MM.1S (cell line): ENCODE results near the gene ADRA2B.
"Not testable (repeated sequence)": the region's sequence is repeated elsewhere in the genome, so short reads cannot be mapped to it uniquely, and the experiment has no call there.

Source experiments
- DNase-seq: peaks from one replicate; pipeline ENCODE4 v3.0.0-alpha.2; 2015
- H2AFZ ChIP-seq: fragments of 300-600 bp; sonication (generic); 2 replicates; pipeline ENCODE4 v1.6.0; 2016; ENCODE audit warnings: antibody characterized with exemption, low read length
- H3F3A ChIP-seq: fragments of 300-600 bp; sonication (generic); 2 replicates; pipeline ENCODE4 v1.6.1; 2016; ENCODE audit warnings: mild to moderate bottlenecking, antibody characterized with exemption, low read length, moderate library complexity, mixed read lengths; ENCODE audit not compliant: insufficient read depth
- H3K27ac ChIP-seq: fragments of 300-600 bp; sonication (generic); 2 replicates; pipeline ENCODE4 v1.5.1; 2016; ENCODE audit warnings: mild to moderate bottlenecking, low read length
- H3K27me3 ChIP-seq: fragments of 300-600 bp; sonication (generic); replicated peaks from 2 replicates; pipeline ENCODE4 v1.6.0; 2016; ENCODE audit warnings: low read length; ENCODE audit not compliant: insufficient read depth
- H3K36me3 ChIP-seq: fragments of 300-600 bp; sonication (generic); replicated peaks from 2 replicates; pipeline ENCODE4 v1.6.1; 2016; ENCODE audit warnings: mild to moderate bottlenecking, low read length, mixed read lengths; ENCODE audit not compliant: insufficient read depth
- H3K4me1 ChIP-seq: fragments of 300-600 bp; sonication (generic); 2 replicates; pipeline ENCODE4 v1.6.1; 2016; ENCODE audit warnings: low read length, mixed read lengths
- H3K4me2 ChIP-seq: fragments of 300-600 bp; sonication (generic); 2 replicates; pipeline ENCODE4 v1.6.0; 2016; ENCODE audit warnings: low read depth, low read length
- H3K4me3 ChIP-seq: fragments of 300-600 bp; sonication (generic); 2 replicates; pipeline ENCODE4 v1.5.1; 2016; ENCODE audit warnings: low read length, mixed read lengths
- H3K79me2 ChIP-seq: fragments of 300-600 bp; sonication (generic); 2 replicates; pipeline ENCODE4 v1.6.1; 2016; ENCODE audit warnings: mixed run types, low read length, mixed read lengths
- H3K9ac ChIP-seq: fragments of 300-600 bp; sonication (generic); 2 replicates; pipeline ENCODE4 v1.6.1; 2016; ENCODE audit warnings: low read length, mixed read lengths
- H3K9me2 ChIP-seq: fragments of 300-600 bp; sonication (generic); replicated peaks from 2 replicates; pipeline ENCODE4 v1.6.1; 2016; ENCODE audit warnings: mild to moderate bottlenecking, low read length, mixed read lengths; ENCODE audit not compliant: insufficient read depth
- H3K9me3 ChIP-seq: fragments of 300-600 bp; sonication (generic); replicated peaks from 2 replicates; pipeline ENCODE4 v1.6.1; 2016; ENCODE audit warnings: mild to moderate bottlenecking, low read length, mixed read lengths; ENCODE audit not compliant: insufficient read depth
- H4K20me1 ChIP-seq: fragments of 300-600 bp; sonication (generic); 2 replicates; pipeline ENCODE4 v1.6.1; 2016; ENCODE audit warnings: mild to moderate bottlenecking, low read length, moderate library complexity, mixed read lengths; ENCODE audit not compliant: insufficient read depth
- EZH2 ChIP-seq: fragments of 300-600 bp; sonication (generic); optimal IDR thresholded peaks from 2 replicates; pipeline ENCODE3; 2017; ENCODE audit warnings: low read depth, mild to moderate bottlenecking, antibody characterized with exemption, low read length, mixed read lengths
- EZH2phosphoT487 ChIP-seq: fragments of 300-600 bp; sonication (generic); IDR thresholded peaks from 2 replicates; pipeline ENCODE4 v1.6.1; 2018; ENCODE audit warnings: antibody characterized with exemption, low read length
- TF ChIP-seq, protein P1 (sequence below): fragments of 300-600 bp; sonication (generic); IDR thresholded peaks from 2 replicates; pipeline ENCODE4 v1.5.1; 2016; ENCODE audit warnings: antibody characterized with exemption, low read length, mixed read lengths

ADRA2B gene

GRCh38 chr2:96143848-96144480, 27.6 kb upstream of the ADRA2B start:
- Histone ChIP-seq H3K79me2 (peaks cover 13% of the 10 kb centered on the region), H3K4me2 (peak overlapping the region; percentile 91), H3K27me3 (no peaks in the 10 kb centered on the region), H3K36me3 (no peaks in the 10 kb centered on the region), H2AFZ (no peak overlapping the region; the same call in 1 of the 2 replicates), H3K4me1 (peaks cover 20% of the 10 kb centered on the region), H3K9me2 (no peaks in the 10 kb centered on the region), H3F3A (peaks cover 9% of the 10 kb centered on the region), H3K27ac (no peak overlapping the region), H3K4me3 (peak overlapping the region; percentile 73), H4K20me1 (no peaks in the 10 kb centered on the region), H3K9ac (peak overlapping the region; percentile 72; the same call in 1 of the 2 replicates), H3K9me3 (no peaks in the 10 kb centered on the region)
- TF ChIP-seq, protein P1, sequence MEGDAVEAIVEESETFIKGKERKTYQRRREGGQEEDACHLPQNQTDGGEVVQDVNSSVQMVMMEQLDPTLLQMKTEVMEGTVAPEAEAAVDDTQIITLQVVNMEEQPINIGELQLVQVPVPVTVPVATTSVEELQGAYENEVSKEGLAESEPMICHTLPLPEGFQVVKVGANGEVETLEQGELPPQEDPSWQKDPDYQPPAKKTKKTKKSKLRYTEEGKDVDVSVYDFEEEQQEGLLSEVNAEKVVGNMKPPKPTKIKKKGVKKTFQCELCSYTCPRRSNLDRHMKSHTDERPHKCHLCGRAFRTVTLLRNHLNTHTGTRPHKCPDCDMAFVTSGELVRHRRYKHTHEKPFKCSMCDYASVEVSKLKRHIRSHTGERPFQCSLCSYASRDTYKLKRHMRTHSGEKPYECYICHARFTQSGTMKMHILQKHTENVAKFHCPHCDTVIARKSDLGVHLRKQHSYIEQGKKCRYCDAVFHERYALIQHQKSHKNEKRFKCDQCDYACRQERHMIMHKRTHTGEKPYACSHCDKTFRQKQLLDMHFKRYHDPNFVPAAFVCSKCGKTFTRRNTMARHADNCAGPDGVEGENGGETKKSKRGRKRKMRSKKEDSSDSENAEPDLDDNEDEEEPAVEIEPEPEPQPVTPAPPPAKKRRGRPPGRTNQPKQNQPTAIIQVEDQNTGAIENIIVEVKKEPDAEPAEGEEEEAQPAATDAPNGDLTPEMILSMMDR, result no peak
- TF ChIP-seq EZH2phosphoT487, result no peak
- TF ChIP-seq EZH2, result no peak
- no peak for DNase-seq

DNA sequence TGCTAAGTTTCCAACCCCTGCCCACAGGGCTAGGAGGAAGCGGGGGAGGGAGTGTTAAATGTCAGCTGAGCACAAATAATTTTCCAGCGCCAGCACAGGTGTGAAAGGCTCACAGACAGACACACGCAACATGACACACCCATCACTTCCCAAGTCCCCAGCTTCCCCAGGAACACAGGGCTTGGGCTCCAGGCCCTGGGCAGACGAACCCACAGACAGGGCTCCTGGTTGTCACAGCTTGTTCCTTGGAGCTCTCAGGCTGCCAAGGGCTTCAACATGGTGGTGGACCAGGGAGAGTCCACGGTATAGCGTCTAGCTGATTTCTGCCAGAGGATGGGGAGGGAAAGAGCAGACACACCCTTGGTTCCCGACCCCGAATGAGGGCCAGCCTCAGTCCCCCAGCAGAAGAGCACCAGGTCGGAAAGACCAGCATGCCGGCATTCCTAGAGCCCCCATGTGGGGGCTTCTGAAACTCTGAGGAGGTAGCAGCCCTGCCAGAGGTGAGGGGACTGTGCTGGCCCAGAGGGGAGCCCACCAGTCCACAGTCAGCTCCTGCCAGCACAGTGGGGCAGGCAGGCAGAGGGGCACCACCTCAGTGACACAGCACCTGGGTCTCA, 27.0 kb upstream of the ADRA2B start:
- H3F3A ChIP-seq, result peaks cover 9% of the 10 kb centered on the region
- H2AFZ ChIP-seq, result no peak overlapping the region
- H3K79me2 ChIP-seq, result peaks cover 13% of the 10 kb centered on the region
- H3K4me3 ChIP-seq, result no peak overlapping the region
- H3K27me3 ChIP-seq, result no peaks in the 10 kb centered on the region
- H3K36me3 ChIP-seq, result no peaks in the 10 kb centered on the region
- H3K9me2 ChIP-seq, result no peaks in the 10 kb centered on the region
- H3K4me2 ChIP-seq, result peak overlapping the region; percentile 91; the same call in 1 of the 2 replicates
- no peak overlapping the region for H3K27ac ChIP-seq
- TF ChIP-seq, protein P1, result no peak
- H3K4me1 ChIP-seq, result peaks cover 23% of the 10 kb centered on the region
- no peaks in the 10 kb centered on the region for H3K9me3 ChIP-seq
- H4K20me1 ChIP-seq, result no peaks in the 10 kb centered on the region
- DNase-seq, result no peak
- H3K9ac ChIP-seq, result no peak overlapping the region

DNA sequence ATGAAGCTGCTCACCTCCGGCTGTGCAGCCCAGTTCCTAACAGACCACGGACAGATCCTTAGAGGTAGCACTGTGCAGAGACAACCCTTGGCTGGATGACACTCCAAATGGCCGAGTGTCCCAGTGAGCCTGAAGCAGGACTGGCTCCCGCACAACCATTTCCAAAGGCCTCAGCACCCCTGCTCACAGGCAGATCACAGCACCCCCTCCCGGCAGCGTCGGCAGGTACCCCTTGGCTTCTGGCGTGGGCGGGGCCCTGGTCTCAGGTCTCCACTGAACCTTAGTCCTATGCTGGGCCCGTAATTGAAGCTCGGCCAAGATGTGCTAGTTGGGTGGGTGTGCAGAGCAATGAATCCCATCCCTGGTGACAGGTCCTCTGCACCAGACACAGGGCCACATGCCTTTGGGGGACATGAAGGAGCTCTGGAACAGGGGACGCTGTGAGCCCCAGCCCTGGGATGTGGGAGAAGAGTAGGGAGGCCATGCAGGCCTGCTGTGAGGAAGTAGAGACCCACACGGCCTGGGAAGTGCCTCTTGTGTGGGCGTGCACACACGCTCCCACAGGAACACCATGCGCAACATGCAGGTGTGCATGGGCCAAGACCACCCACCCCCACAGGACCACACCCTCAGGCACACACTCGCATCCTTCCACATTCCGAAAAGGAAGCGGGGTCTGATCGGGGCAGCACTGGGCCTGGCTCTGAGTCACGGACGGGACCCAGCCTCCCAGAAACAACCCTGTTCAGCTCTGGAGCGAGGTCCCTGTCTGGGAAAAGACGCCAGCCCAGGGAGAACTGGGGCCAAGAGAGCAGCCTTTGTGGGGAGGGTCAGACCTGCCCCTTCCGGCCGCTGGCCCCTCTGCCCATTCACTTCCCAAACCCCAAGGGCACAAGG, 26.1 kb upstream of the ADRA2B start:
- Histone ChIP-seq H2AFZ (no peak overlapping the region), H3K27ac (no peak overlapping the region), H3K4me3 (no peak overlapping the region), H3K36me3 (no peaks in the 10 kb centered on the region), H3K9me2 (no peaks in the 10 kb centered on the region), H3K9ac (no peak overlapping the region), H3K79me2 (peaks cover 13% of the 10 kb centered on the region), H3K4me2 (no peak overlapping the region), H3K27me3 (no peaks in the 10 kb centered on the region), H4K20me1 (no peaks in the 10 kb centered on the region), H3K4me1 (peaks cover 23% of the 10 kb centered on the region), H3K9me3 (no peaks in the 10 kb centered on the region), H3F3A (peaks cover 9% of the 10 kb centered on the region)
- TF ChIP-seq EZH2phosphoT487 (no peak), EZH2 (no peak)
- TF ChIP-seq, protein P1, result 0 out of 2 replicates have a peak, but pooled peaks have one; percentile 8
- DNase-seq, result no peak

DNA sequence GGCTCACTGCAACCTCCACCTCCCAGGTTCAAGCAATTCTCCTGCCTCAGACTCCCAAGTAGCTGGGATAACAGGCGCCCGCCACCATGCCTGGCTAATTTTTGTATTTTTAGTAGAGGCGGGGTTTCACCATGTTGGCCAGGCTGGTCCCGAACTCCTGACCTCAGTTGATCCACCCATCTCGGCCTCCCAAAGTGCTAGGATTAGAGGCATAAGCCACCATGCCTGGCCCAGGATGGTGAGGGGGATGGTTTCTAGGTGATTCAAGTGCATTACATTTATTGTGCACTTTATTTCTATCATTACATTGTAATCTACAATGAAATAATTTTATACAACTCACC, 25.2 kb upstream of the ADRA2B start:
- H2AFZ ChIP-seq, H3K4me2 ChIP-seq, H3K9me3 ChIP-seq, H3K27ac ChIP-seq, H3K9me2 ChIP-seq, H3F3A ChIP-seq, H3K36me3 ChIP-seq, H4K20me1 ChIP-seq, H3K4me3 ChIP-seq, H3K9ac ChIP-seq, DNase-seq, H3K27me3 ChIP-seq: not testable (repeated sequence)
- H3K79me2 ChIP-seq, result peaks cover 13% of the 10 kb centered on the region
- peaks cover 17% of the 10 kb centered on the region for H3K4me1 ChIP-seq
